ENCODE data around the gene SPC24. TPM values are rescaled to one million over a fixed set of nuclear protein-coding genes. Genes with fewer than 3 reads are reported as not detected.

Gene SPC24
- total RNA-seq, 1 experiment from 2014 or later, result 36.4 TPM

- no TSS peak for BruUV-seq (replicated peaks)
- Mint-ChIP-seq H3K27ac (ENCODE audit: unreplicated experiment) (no peak overlapping the region), H3K4me3 (ENCODE audit: low read depth, unreplicated experiment) (no peak overlapping the region), H3K36me3 (ENCODE audit: insufficient read depth, unreplicated experiment) (peaks cover 11% of the 10 kb centered on the region), H3K4me1 (ENCODE audit: low read depth, unreplicated experiment) (no peaks in the 10 kb centered on the region), H3K9me3 (ENCODE audit: low read depth, unreplicated experiment) (no peaks in the 10 kb centered on the region), H3K27me3 (ENCODE audit: unreplicated experiment) (no peaks in the 10 kb centered on the region)
- TF ChIP-seq CTCF (IDR thresholded peaks at IDR 0.05; ENCODE audit: unreplicated experiment), result no peak
- no peak for DNase-seq
- CTCF ChIA-PET, result no interaction called here
- intact Hi-C loops (cut with micrococcal nuclease; ENCODE audit: unreplicated experiment), result no loop called here
Observed at GRCh38 chr19:11173516-11174155, 18.1 kb upstream of the SPC24 start.

- no peak for DNase-seq
- no peak overlapping the region for H3K27ac Mint-ChIP-seq (ENCODE audit: unreplicated experiment)
- peaks cover 8% of the 10 kb centered on the region for H3K36me3 Mint-ChIP-seq (ENCODE audit: insufficient read depth, unreplicated experiment)
- intact Hi-C loops (cut with micrococcal nuclease; ENCODE audit: unreplicated experiment), result no loop called here
- TF ChIP-seq CTCF (IDR thresholded peaks at IDR 0.05; ENCODE audit: unreplicated experiment), result no peak
- H3K4me3 Mint-ChIP-seq (ENCODE audit: low read depth, unreplicated experiment), result no peak overlapping the region
- H3K9me3 Mint-ChIP-seq (ENCODE audit: low read depth, unreplicated experiment), result no peaks in the 10 kb centered on the region
- no TSS peak for BruUV-seq (replicated peaks)
- H3K27me3 Mint-ChIP-seq (ENCODE audit: unreplicated experiment), result no peaks in the 10 kb centered on the region
- CTCF ChIA-PET, result no interaction called here
- no peaks in the 10 kb centered on the region for H3K4me1 Mint-ChIP-seq (ENCODE audit: low read depth, unreplicated experiment)
Observed at GRCh38 chr19:11172576-11172975, 17.0 kb upstream of the SPC24 start.

GRCh38 chr19:11171144-11171543, 15.6 kb upstream of the SPC24 start:
- BruUV-seq (replicated peaks), result no TSS peak
- no peak overlapping the region for H3K27ac Mint-ChIP-seq (ENCODE audit: unreplicated experiment)
- no peaks in the 10 kb centered on the region for H3K27me3 Mint-ChIP-seq (ENCODE audit: unreplicated experiment)
- H3K9me3 Mint-ChIP-seq (ENCODE audit: low read depth, unreplicated experiment), result no peaks in the 10 kb centered on the region
- no peak for DNase-seq
- no peak for TF ChIP-seq CTCF (IDR thresholded peaks at IDR 0.05; ENCODE audit: unreplicated experiment)
- CTCF ChIA-PET, result no interaction called here
- H3K4me1 Mint-ChIP-seq (ENCODE audit: low read depth, unreplicated experiment), result no peaks in the 10 kb centered on the region
- H3K4me3 Mint-ChIP-seq (ENCODE audit: low read depth, unreplicated experiment), result no peak overlapping the region
- peaks cover 8% of the 10 kb centered on the region for H3K36me3 Mint-ChIP-seq (ENCODE audit: insufficient read depth, unreplicated experiment)
- intact Hi-C loops (cut with micrococcal nuclease; ENCODE audit: unreplicated experiment), result no loop called here

GRCh38 chr19:11169896-11170678, 14.5 kb upstream of the SPC24 start:
- no peaks in the 10 kb centered on the region for H3K27me3 Mint-ChIP-seq (ENCODE audit: unreplicated experiment)
- CTCF ChIA-PET, result no interaction called here
- H3K27ac Mint-ChIP-seq (ENCODE audit: unreplicated experiment), result no peak overlapping the region
- peaks cover 8% of the 10 kb centered on the region for H3K36me3 Mint-ChIP-seq (ENCODE audit: insufficient read depth, unreplicated experiment)
- H3K9me3 Mint-ChIP-seq (ENCODE audit: low read depth, unreplicated experiment), result no peaks in the 10 kb centered on the region
- no TSS peak for BruUV-seq (replicated peaks)
- no peak for DNase-seq
- no peak overlapping the region for H3K4me3 Mint-ChIP-seq (ENCODE audit: low read depth, unreplicated experiment)
- TF ChIP-seq CTCF (IDR thresholded peaks at IDR 0.05; ENCODE audit: unreplicated experiment), result no peak
- intact Hi-C loops (cut with micrococcal nuclease; ENCODE audit: unreplicated experiment), result no loop called here
- no peaks in the 10 kb centered on the region for H3K4me1 Mint-ChIP-seq (ENCODE audit: low read depth, unreplicated experiment)

Measured in Calu3 (cell line).